Fibroblast of lung (primary cell): Measurements from ENCODE around the gene ALPG. TPM values are rescaled to one million over a fixed set of nuclear protein-coding genes. Genes with fewer than 3 reads are reported as not detected.
"Not testable (repeated sequence)": the region's sequence is repeated elsewhere in the genome, so short reads cannot be mapped to it uniquely, and the experiment has no call there.

Experiments used
- DNase-seq, 2 donors: peaks; one replicate each; pipeline versions ENCODE4 v3.0.0 to v3.0.0-alpha.2; 2010; ENCODE audit warnings: low read depth in 2 of 2
- H2AFZ ChIP-seq: 2 replicates; pipeline ENCODE4 v1.5.1; 2012; ENCODE audit warnings: low read length, control low read depth, inconsistent platforms
- H3K27ac ChIP-seq: 2 replicates; pipeline ENCODE4 v1.5.1; 2011; ENCODE audit warnings: low read length, control low read depth; ENCODE audit not compliant: insufficient read depth
- H3K27me3 ChIP-seq: 2 replicates; pipeline ENCODE4 v1.5.1; 2011; ENCODE audit warnings: mild to moderate bottlenecking, low read length; ENCODE audit not compliant: control insufficient read depth, insufficient read depth
- H3K36me3 ChIP-seq: 2 replicates; pipeline ENCODE4 v1.5.1; 2011; ENCODE audit warnings: low read length; ENCODE audit not compliant: control insufficient read depth, insufficient read depth
- H3K4me1 ChIP-seq: 2 replicates; pipeline ENCODE4 v1.5.1; 2011; ENCODE audit warnings: low read length; ENCODE audit not compliant: control insufficient read depth, insufficient read depth; ENCODE audit errors: extremely low read depth
- H3K4me2 ChIP-seq: 2 replicates; pipeline ENCODE4 v1.5.1; 2011; ENCODE audit warnings: low read length, control low read depth; ENCODE audit not compliant: insufficient read depth; ENCODE audit errors: extremely low read depth
- H3K4me3 ChIP-seq, 4 experiments: fragments of 200-600 bp in 1 of 4; sonication (generic) in 1 of 4; replicated peaks in 1 of 4; 2 replicates each; pipeline ENCODE4 v1.5.1; 2011 to 2016; ENCODE audit warnings: low read length in 4 of 4, low read depth in 3 of 4, mild to moderate bottlenecking in 3 of 4, control low read depth in 2 of 4, inconsistent platforms in 1 of 4, mixed read lengths in 1 of 4; ENCODE audit not compliant: insufficient read depth in 1 of 4; ENCODE audit errors: control extremely low read depth in 1 of 4
- H3K79me2 ChIP-seq: 2 replicates; pipeline ENCODE4 v1.5.1; 2012; ENCODE audit warnings: mild to moderate bottlenecking, low read length, inconsistent platforms; ENCODE audit not compliant: control insufficient read depth, insufficient read depth
- H3K9ac ChIP-seq: 2 replicates; pipeline ENCODE4 v1.5.1; 2011; ENCODE audit warnings: mild to moderate bottlenecking, low read length, control low read depth; ENCODE audit not compliant: insufficient read depth
- H3K9me3 ChIP-seq: 2 replicates; pipeline ENCODE4 v1.5.1; 2012; ENCODE audit warnings: low read depth, low read length; ENCODE audit not compliant: control insufficient read depth, insufficient read depth
- H4K20me1 ChIP-seq: 2 replicates; pipeline ENCODE4 v1.5.1; 2011; ENCODE audit warnings: low read length; ENCODE audit not compliant: control insufficient read depth, insufficient read depth; ENCODE audit errors: extremely low read depth
- EZH2 ChIP-seq: IDR thresholded peaks from 2 replicates; pipeline ENCODE4 v1.5.1; 2012; ENCODE audit warnings: low read length, control low read depth, mild to moderate bottlenecking; ENCODE audit errors: missing control alignments
- polyA plus RNA-seq, 2 donors: library from polyadenylated mRNA; depleted of rRNA in 1 of 2; stranded (reverse) in 1 of 2; unstranded in 1 of 2; fragments of >200 nt; gene quantifications; 2 replicates each; pipeline ENCODE4 v1.2.1, GENCODE V29; 2011 to 2012; ENCODE audit warnings: missing spikeins in 1 of 2
- total RNA-seq: library from RNA; depleted of rRNA; stranded (reverse); fragments of >200 nt; gene quantifications from 2 replicates; pipeline ENCODE4 v1.2.1, GENCODE V29; 2014
- TF ChIP-seq, protein P1 (sequence below), 2 donors: IDR thresholded peaks in 1 of 2; conservative IDR thresholded peaks in 1 of 2; 1 replicate in 1 of 2; 2 replicates in 1 of 2; pipeline ENCODE4 v1.5.1; 2011 to 2012; ENCODE audit warnings: low read length in 2 of 2, control low read depth in 1 of 2, inconsistent platforms in 1 of 2, low read depth in 1 of 2, mild to moderate bottlenecking in 1 of 2

Gene ALPG
- total and polyA plus RNA-seq, 2 donors (not counting 1 experiment from before 2014, with no cell fraction given) = not detected

DNA sequence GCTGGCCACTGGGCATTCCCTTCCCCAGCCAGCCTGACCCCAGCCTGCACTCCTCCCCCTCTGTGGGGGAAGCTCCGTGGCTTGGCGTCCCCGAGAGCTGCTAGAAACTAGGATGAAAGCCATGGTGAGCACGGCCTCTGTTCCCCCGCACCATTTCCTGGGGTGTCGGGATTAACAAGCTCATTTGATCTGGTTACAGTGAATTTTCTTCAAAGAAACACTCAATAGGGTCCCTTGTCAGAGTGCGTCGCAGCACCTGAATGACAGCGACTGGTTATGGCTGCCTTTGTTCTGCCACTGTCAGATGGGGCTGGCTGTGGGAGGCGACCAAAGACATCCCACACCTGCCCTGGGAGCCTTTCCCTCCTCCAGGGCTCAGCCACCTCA lies 41.7 kb downstream of the ALPG start:
- no peaks in the 10 kb centered on the region for H3K36me3 ChIP-seq
- no peak overlapping the region for H3K4me2 ChIP-seq
- no peak overlapping the region for H3K9ac ChIP-seq
- no peaks in the 10 kb centered on the region for H3K27me3 ChIP-seq
- H3K4me1 ChIP-seq = no peaks in the 10 kb centered on the region
- H4K20me1 ChIP-seq = no peaks in the 10 kb centered on the region
- no peak overlapping the region for H2AFZ ChIP-seq
- TF ChIP-seq EZH2 = no peak
- TF ChIP-seq, protein P1, sequence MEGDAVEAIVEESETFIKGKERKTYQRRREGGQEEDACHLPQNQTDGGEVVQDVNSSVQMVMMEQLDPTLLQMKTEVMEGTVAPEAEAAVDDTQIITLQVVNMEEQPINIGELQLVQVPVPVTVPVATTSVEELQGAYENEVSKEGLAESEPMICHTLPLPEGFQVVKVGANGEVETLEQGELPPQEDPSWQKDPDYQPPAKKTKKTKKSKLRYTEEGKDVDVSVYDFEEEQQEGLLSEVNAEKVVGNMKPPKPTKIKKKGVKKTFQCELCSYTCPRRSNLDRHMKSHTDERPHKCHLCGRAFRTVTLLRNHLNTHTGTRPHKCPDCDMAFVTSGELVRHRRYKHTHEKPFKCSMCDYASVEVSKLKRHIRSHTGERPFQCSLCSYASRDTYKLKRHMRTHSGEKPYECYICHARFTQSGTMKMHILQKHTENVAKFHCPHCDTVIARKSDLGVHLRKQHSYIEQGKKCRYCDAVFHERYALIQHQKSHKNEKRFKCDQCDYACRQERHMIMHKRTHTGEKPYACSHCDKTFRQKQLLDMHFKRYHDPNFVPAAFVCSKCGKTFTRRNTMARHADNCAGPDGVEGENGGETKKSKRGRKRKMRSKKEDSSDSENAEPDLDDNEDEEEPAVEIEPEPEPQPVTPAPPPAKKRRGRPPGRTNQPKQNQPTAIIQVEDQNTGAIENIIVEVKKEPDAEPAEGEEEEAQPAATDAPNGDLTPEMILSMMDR (conservative IDR thresholded peaks at IDR 0.05 in 1 of 2, IDR thresholded peaks at IDR 0.05 in 1 of 2; ENCODE audit: low read depth in 1 of 2, low read length in 2 of 2) = no peak
- no peak for DNase-seq
- H3K9me3 ChIP-seq = no peaks in the 10 kb centered on the region
- no peaks in the 10 kb centered on the region for H3K79me2 ChIP-seq
- H3K4me3 ChIP-seq = no peak overlapping the region
- no peak overlapping the region for H3K27ac ChIP-seq

DNA sequence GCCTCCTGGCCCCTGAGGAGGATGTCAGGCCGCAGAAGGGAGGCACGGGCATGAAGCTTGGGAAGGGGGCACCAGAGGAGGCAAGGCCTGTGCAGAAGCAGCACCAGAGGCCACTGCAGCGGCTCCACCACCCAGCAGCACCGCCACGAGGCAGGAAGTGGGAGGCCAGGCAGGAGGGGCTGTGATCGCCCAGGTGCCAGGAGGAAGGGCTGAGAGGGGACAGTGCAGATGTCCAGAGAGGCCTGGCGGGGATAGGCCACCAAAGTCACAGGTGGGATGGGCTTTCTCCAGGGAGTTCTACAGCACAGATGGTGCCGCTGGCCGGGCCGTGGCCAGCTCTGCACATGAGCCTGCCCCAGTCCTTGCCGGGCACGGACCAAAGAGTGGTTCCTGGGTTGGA lies 43.3 kb downstream of the ALPG start:
- Histone ChIP-seq H3K27me3 (no peaks in the 10 kb centered on the region), H3K4me2 (no peak overlapping the region), H3K4me3 (no peak overlapping the region), H3K9ac (no peak overlapping the region), H3K27ac (no peak overlapping the region), H3K79me2 (no peaks in the 10 kb centered on the region), H2AFZ (no peak overlapping the region), H4K20me1 (no peaks in the 10 kb centered on the region), H3K36me3 (no peaks in the 10 kb centered on the region), H3K4me1 (no peaks in the 10 kb centered on the region), H3K9me3 (no peaks in the 10 kb centered on the region)
- DNase-seq = no peak
- TF ChIP-seq EZH2 = no peak
- TF ChIP-seq, protein P1 (conservative IDR thresholded peaks at IDR 0.05 in 1 of 2, IDR thresholded peaks at IDR 0.05 in 1 of 2; ENCODE audit: low read depth in 1 of 2, low read length in 2 of 2) = no peak

DNA sequence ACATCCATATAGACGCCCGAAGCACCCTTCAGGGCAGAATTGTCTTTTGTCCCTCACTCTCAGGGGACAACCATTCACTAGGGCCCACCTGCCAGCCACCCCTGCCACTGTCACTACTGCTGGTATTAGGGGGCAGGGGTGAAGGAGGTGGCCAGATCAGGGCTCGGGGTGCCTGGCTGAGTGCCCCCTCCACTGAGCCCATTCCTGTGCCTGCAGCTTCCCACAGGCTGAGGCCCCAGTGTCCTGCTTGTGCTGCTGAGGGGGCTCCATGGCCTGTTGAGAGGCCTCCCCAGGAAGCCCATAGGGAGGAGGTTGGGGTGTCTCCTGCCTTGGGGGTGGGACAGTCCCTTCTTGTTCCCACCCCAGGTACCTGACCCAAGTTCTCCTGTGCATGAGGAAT lies 45.0 kb downstream of the ALPG start:
- H3K4me2 ChIP-seq, H3K36me3 ChIP-seq, H3K9ac ChIP-seq, H3K4me3 ChIP-seq, H3K27me3 ChIP-seq, H3K9me3 ChIP-seq, H3K27ac ChIP-seq, H3K4me1 ChIP-seq, H2AFZ ChIP-seq, DNase-seq, H3K79me2 ChIP-seq, H4K20me1 ChIP-seq: not testable (repeated sequence)
